ENCODE measurements around the gene VPS18. TPM values are rescaled to one million over a fixed set of nuclear protein-coding genes. Genes with fewer than 3 reads are reported as not detected.

VPS18 gene
- total and polyA plus RNA-seq, 2 donors (not counting 3 experiments of a cell fraction or from before 2014, with no cell fraction given), result 29.3 to 32.8 TPM

GRCh38 chr15:40937762-40938535 lies 43.7 kb downstream of the VPS18 start:
- intact Hi-C loops (cut with micrococcal nuclease), result no loop called here
- ChIA-PET CTCF (no interaction called here), POLR2A (no interaction called here)
- no peak overlapping the region for H2AFZ ChIP-seq (ENCODE audit: low read depth, low read length)
- peaks cover 27% of the 10 kb centered on the region for H3K4me1 ChIP-seq (ENCODE audit: control insufficient read depth, extremely low read depth, insufficient read depth, low read length)
- H4K20me1 ChIP-seq (replicated peaks; ENCODE audit: control insufficient read depth, extremely low read depth, insufficient read depth, low read length), result no peaks in the 10 kb centered on the region
- no peaks in the 10 kb centered on the region for H3K9me3 ChIP-seq (replicated peaks; ENCODE audit: control insufficient read depth, insufficient read depth, low read length)
- dilution Hi-C loops (cut with MboI; ENCODE audit: extremely low pct_ligation_motif_present, low sequenced_read_pairs), result no loop called here
- FAIRE-seq, result peak; percentile 65
- DNase-seq (ENCODE audit: low read depth, low spot score), result no peak
- H3K4me3 ChIP-seq (replicated peaks in 1 of 3; ENCODE audit: insufficient read depth in 1 of 3, low read depth in 1 of 3, low read length in 3 of 3), result no peak overlapping the region
- no peaks in the 10 kb centered on the region for H3K9me1 ChIP-seq (replicated peaks; ENCODE audit: control insufficient read depth, extremely low read depth, insufficient read depth, low read length)
- peaks cover 0 to 43% of the 10 kb centered on the region in 2 experiments for H3K36me3 ChIP-seq (ENCODE audit: control insufficient read depth in 2 of 2, extremely low read depth in 1 of 2, insufficient read depth in 2 of 2, low read length in 2 of 2)
- BruUV-seq (replicated peaks), result no TSS peak
- H3K9ac ChIP-seq (replicated peaks; ENCODE audit: extremely low read depth, insufficient read depth, low read length), result no peak overlapping the region
- H3K79me2 ChIP-seq (ENCODE audit: control insufficient read depth, insufficient read depth, low read length), result no peaks in the 10 kb centered on the region
- no peak for TF ChIP-seq GATA2 (IDR thresholded peaks at IDR 0.05; ENCODE audit: insufficient read depth, insufficient read length, low read depth, low read length)
- no peak for TF ChIP-seq EZH2 (IDR thresholded peaks at IDR 0.05; ENCODE audit: borderline replicate concordance, low read depth, low read length, severe bottlenecking)
- TF ChIP-seq, protein P1, sequence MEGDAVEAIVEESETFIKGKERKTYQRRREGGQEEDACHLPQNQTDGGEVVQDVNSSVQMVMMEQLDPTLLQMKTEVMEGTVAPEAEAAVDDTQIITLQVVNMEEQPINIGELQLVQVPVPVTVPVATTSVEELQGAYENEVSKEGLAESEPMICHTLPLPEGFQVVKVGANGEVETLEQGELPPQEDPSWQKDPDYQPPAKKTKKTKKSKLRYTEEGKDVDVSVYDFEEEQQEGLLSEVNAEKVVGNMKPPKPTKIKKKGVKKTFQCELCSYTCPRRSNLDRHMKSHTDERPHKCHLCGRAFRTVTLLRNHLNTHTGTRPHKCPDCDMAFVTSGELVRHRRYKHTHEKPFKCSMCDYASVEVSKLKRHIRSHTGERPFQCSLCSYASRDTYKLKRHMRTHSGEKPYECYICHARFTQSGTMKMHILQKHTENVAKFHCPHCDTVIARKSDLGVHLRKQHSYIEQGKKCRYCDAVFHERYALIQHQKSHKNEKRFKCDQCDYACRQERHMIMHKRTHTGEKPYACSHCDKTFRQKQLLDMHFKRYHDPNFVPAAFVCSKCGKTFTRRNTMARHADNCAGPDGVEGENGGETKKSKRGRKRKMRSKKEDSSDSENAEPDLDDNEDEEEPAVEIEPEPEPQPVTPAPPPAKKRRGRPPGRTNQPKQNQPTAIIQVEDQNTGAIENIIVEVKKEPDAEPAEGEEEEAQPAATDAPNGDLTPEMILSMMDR (IDR thresholded peaks at IDR 0.05; ENCODE audit: extremely low read depth in 1 of 2, insufficient read depth in 1 of 2, low read depth in 1 of 2, low read length in 2 of 2), result peak; percentile 20 to 38
- TF ChIP-seq MYC (IDR thresholded peaks at IDR 0.05; ENCODE audit: low read depth, low read length), result no peak
- TF ChIP-seq, protein P2, sequence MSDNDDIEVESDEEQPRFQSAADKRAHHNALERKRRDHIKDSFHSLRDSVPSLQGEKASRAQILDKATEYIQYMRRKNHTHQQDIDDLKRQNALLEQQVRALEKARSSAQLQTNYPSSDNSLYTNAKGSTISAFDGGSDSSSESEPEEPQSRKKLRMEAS (IDR thresholded peaks at IDR 0.05; ENCODE audit: insufficient read depth, insufficient read length), result no peak
- no peak for TF ChIP-seq FOS (IDR thresholded peaks at IDR 0.05; ENCODE audit: borderline replicate concordance, insufficient read depth, low read length)
- TF ChIP-seq JUN (IDR thresholded peaks at IDR 0.05; ENCODE audit: borderline replicate concordance, insufficient read depth, insufficient read length, low read depth), result no peak
- H3K27me3 ChIP-seq (ENCODE audit: control insufficient read depth in 2 of 2, insufficient read depth in 2 of 2, low read length in 2 of 2), result no peaks in the 10 kb centered on the region
- H3K4me2 ChIP-seq (ENCODE audit: insufficient read depth, low read length), result no peak overlapping the region
- H3K27ac ChIP-seq (ENCODE audit: insufficient read depth, low read depth, low read length), result no peak overlapping the region

Data from endothelial cell of umbilical vein (primary cell).